Activated CD4-positive, alpha-beta T cell treated with anti-CD3 and anti-CD28 coated beads for 36 hours (primary cell): ENCODE data around the gene MARCKSL1. TPM values are rescaled to one million over a fixed set of nuclear protein-coding genes. Genes with fewer than 3 reads are reported as not detected.
A peak's percentile ranks its signal among the peaks of the same experiment; 100 is the strongest.
"Not testable (repeated sequence)": the region's sequence is repeated elsewhere in the genome, so short reads cannot be mapped to it uniquely, and the experiment has no call there.

Experiments used
- ATAC-seq: fragments of 200-7000 bp; cut with Tn5 transposase; one replicate; pipeline ENCODE4 v1.10.0; 2021; ENCODE audit warnings: mild to moderate bottlenecking, moderate library complexity
- CTCF ChIA-PET: fragments of 350-600 bp; sonication (Branson Sonifier 250); formaldehyde crosslinking; loops from one replicate; lab custom pipeline; 2021; ENCODE audit warnings: antibody characterized with exemption; lab: Charles Lee
- POLR2A ChIA-PET: fragments of 350-600 bp; sonication (Branson Sonifier 250); formaldehyde crosslinking; loops from one replicate; lab custom pipeline; 2021; ENCODE audit warnings: antibody characterized with exemption, inconsistent platforms; lab: Charles Lee
- DNase-seq: peaks from one replicate; pipeline ENCODE4 v3.0.0-alpha.2; 2020
- H3K27ac Mint-ChIP-seq: one replicate; pipeline ENCODE4 v1.8.0; 2021; ENCODE audit warnings: mixed read lengths
- H3K27me3 Mint-ChIP-seq: one replicate; pipeline ENCODE4 v1.8.0; 2021; ENCODE audit warnings: mixed read lengths
- H3K36me3 Mint-ChIP-seq: one replicate; pipeline ENCODE4 v1.8.0; 2021; ENCODE audit warnings: low read depth, mixed read lengths
- H3K4me1 Mint-ChIP-seq: one replicate; pipeline ENCODE4 v1.8.0; 2021; ENCODE audit warnings: mixed read lengths
- H3K4me3 Mint-ChIP-seq: one replicate; pipeline ENCODE4 v1.8.0; 2021; ENCODE audit warnings: mild to moderate bottlenecking, moderate library complexity, mixed read lengths
- H3K9me3 Mint-ChIP-seq: one replicate; pipeline ENCODE4 v1.8.0; 2021; ENCODE audit warnings: low read depth, mixed read lengths
- intact Hi-C, 2 experiments: fragments of 100-400 bp; cut with DNase I in 1 of 2; cut with micrococcal nuclease in 1 of 2; formaldehyde crosslinking; loops; one replicate each; pipeline versions ENCODE4 v1.14.2 to v1.15.1; 2022 to 2024; cut with DNase I, micrococcal nuclease
- total RNA-seq, 2 experiments: library from RNA; stranded (reverse); gene quantifications; one replicate each; pipeline ENCODE4 v1.2.3, GENCODE V29; 2021

The MARCKSL1 gene
- total RNA-seq, 2 experiments from 2014 or later: 27.0 to 29.3 TPM

- H3K4me3 Mint-ChIP-seq: no peak overlapping the region
- ChIA-PET POLR2A (interaction anchor here (0.5 to 1.2 kb wide), 2 partner anchors 19 to 108 kb away, joined by 3 read pairs; no protein-coding TSS in a partner anchor), CTCF (interaction anchor here (1.0 to 1.2 kb wide), 2 partner anchors 9 to 10 kb away, joined by 4 read pairs; no protein-coding TSS in a partner anchor)
- H3K9me3 Mint-ChIP-seq: no peaks in the 10 kb centered on the region
- peaks cover 49% of the 10 kb centered on the region for H3K4me1 Mint-ChIP-seq
- peaks cover 25% of the 10 kb centered on the region for H3K36me3 Mint-ChIP-seq
- ATAC-seq: peak; percentile 58
- H3K27ac Mint-ChIP-seq: peak overlapping the region; percentile 77
- no peak for DNase-seq
- intact Hi-C loops: no loop called here
- H3K27me3 Mint-ChIP-seq: no peaks in the 10 kb centered on the region
These were observed 24.2 kb downstream of the MARCKSL1 start for GRCh38 chr1:32311709-32312393.

GRCh38 chr1:32309960-32310359, 26.1 kb downstream of the MARCKSL1 start:
- CTCF ChIA-PET: interaction anchor here (0.7 kb wide), 1 partner anchor 62 kb away, joined by 3 read pairs; no protein-coding TSS in a partner anchor
- H3K36me3 Mint-ChIP-seq: peaks cover 33% of the 10 kb centered on the region
- intact Hi-C loops: no loop called here

DNA sequence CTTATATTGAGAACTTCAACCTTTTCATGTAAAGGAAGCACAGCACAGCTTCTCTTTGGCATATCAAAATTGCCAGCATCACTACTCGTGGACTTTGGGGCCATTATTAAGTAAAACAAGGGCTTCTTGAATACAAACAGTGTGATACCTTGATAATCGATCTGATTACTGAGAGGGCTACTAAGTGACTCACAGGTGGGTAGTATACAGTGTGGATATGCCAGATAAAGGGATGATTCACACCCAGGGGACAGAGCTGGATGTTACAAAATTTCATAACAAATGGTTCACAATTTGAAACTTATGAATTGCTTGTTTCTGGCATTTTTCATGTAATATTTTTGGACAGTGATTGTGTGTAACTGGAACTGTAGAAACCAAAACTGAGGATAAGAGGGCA, 28.7 kb downstream of the MARCKSL1 start:
- intact Hi-C loops: no loop called here
- Mint-ChIP-seq H3K4me3 (no peak overlapping the region), H3K36me3 (peaks cover 49% of the 10 kb centered on the region), H3K4me1 (peaks cover 57% of the 10 kb centered on the region), H3K27ac (peak overlapping the region; percentile 17), H3K27me3 (no peaks in the 10 kb centered on the region), H3K9me3 (no peaks in the 10 kb centered on the region)
- ATAC-seq (peak; percentile 83), DNase-seq (no peak)
- CTCF ChIA-PET: interaction anchor here (0.6 to 1.0 kb wide), 4 partner anchors 11 to 140 kb away, joined by 3 read pairs; no protein-coding TSS in a partner anchor
- POLR2A ChIA-PET: interaction anchor here (0.6 kb wide), 1 partner anchor 87 kb away, joined by 3 read pairs; the partner anchor contains the start of gene BSDC1

More at GRCh38 chr1:32309960-32310359, 26.1 kb downstream of the MARCKSL1 start:
- H3K27ac Mint-ChIP-seq: peak overlapping the region; percentile 28
- no peak overlapping the region for H3K4me3 Mint-ChIP-seq
- DNase-seq: no peak
- POLR2A ChIA-PET: interaction anchor here (1.1 kb wide), 1 partner anchor 19 kb away, joined by 3 read pairs; no protein-coding TSS in a partner anchor
- H3K27me3 Mint-ChIP-seq: no peaks in the 10 kb centered on the region
- peaks cover 54% of the 10 kb centered on the region for H3K4me1 Mint-ChIP-seq
- ATAC-seq: no peak
- no peaks in the 10 kb centered on the region for H3K9me3 Mint-ChIP-seq

DNA sequence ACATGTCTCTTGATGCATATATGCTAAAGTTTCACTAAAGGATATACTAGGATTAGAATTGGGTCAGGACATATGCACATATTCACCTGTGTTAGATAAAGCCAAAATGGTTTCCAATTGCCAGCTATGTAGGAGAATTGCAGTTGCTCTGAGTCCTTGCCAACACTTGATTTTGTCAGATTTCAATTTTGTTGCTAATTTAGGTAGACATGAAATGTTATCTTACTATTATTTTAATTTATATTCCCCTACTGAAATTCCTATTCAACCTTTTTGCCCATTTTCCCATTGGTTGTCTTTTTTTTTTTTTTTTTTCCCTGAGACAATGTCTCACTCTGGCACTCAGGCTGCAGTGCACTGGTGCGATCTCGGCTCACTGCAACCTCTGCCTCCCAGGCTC, 30.7 kb downstream of the MARCKSL1 start:
- Mint-ChIP-seq H3K27ac (no peak overlapping the region), H3K9me3 (no peaks in the 10 kb centered on the region), H3K4me1 (peaks cover 52% of the 10 kb centered on the region), H3K4me3 (no peak overlapping the region), H3K27me3 (no peaks in the 10 kb centered on the region), H3K36me3 (peaks cover 61% of the 10 kb centered on the region)
- no peak for DNase-seq
- ChIA-PET POLR2A (interaction anchor here (0.5 to 0.9 kb wide), 2 partner anchors 26 to 83 kb away, joined by 3 to 4 read pairs; no protein-coding TSS in a partner anchor), CTCF (interaction anchor here (1.4 kb wide), 1 partner anchor 90 kb away, joined by 5 read pairs; no protein-coding TSS in a partner anchor)
- intact Hi-C loops: no loop called here
- no peak for ATAC-seq

DNA sequence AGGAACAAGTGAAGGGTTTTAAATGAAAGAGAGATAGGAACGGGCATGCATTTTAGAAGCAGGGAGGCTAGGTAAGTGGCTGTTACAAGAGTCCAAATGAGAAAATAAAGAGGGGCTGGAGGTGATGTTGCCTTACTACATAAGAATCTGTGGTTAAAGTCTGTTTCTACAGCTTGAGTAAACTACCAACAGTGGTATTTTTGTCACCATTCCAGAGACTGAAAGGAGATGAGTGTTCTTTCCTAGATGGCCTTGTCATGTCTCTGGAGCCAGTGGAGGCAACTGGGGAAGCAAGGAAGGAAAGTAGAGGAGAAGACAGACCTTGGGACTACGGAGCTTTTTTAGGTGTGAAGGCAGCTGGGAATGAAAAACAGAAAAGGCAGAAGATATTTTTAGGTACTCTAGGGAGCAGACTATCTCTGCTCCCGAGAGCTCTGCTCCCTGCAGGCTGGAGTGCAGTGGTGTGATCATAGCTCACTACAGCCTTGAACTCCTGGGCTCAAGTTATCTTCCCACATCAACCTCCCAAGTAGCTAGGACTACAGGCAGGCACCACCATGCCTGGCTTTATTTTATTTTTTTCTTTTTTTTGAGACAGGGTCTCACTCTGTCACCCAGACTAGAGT, 31.9 kb downstream of the MARCKSL1 start:
- ChIA-PET POLR2A (interaction anchor here (0.7 to 1.1 kb wide), 3 partner anchors 27 to 176 kb away, joined by 4 read pairs; no protein-coding TSS in a partner anchor), CTCF (interaction anchor here (0.7 to 1.6 kb wide), 3 partner anchors 9 to 88 kb away, joined by 3 to 5 read pairs (median 5); no protein-coding TSS in a partner anchor)
- no peak for DNase-seq
- ATAC-seq: no peak
- intact Hi-C loops: no loop called here
- H3K4me3 Mint-ChIP-seq: no peak overlapping the region
- H3K27ac Mint-ChIP-seq: no peak overlapping the region
- no peaks in the 10 kb centered on the region for H3K9me3 Mint-ChIP-seq
- H3K36me3 Mint-ChIP-seq: peaks cover 56% of the 10 kb centered on the region
- H3K4me1 Mint-ChIP-seq: peaks cover 50% of the 10 kb centered on the region
- no peaks in the 10 kb centered on the region for H3K27me3 Mint-ChIP-seq

DNA sequence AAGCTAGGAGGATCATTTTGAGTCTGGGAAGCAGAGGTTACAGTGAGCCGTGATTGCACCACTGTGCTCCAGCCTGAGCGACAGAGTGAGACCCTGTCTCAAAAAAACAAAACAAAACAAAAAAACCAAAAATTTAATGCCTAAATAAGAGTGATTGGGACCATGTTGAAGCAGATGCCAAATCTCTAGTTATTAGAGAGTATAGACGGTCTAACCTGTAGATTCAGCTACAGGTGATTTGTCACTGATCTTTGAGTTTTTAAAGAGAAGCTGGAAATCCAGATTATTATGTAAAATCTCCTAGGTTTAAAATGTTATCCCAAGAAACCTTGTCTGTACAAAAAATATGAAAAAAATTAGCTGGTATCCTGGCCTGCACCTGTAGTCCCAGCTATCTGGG, 32.7 kb downstream of the MARCKSL1 start:
- DNase-seq: no peak
- Mint-ChIP-seq H3K27me3 (no peaks in the 10 kb centered on the region), H3K4me3 (no peak overlapping the region), H3K9me3 (no peaks in the 10 kb centered on the region), H3K27ac (no peak overlapping the region), H3K36me3 (peaks cover 54% of the 10 kb centered on the region), H3K4me1 (peaks cover 49% of the 10 kb centered on the region)
- ATAC-seq: no peak
- CTCF ChIA-PET: interaction anchor here (0.7 to 1.6 kb wide), 4 partner anchors 8 to 72 kb away, joined by 3 to 5 read pairs (median 4); no protein-coding TSS in a partner anchor
- POLR2A ChIA-PET: interaction anchor here (1.1 kb wide), 1 partner anchor 29 kb away, joined by 4 read pairs; no protein-coding TSS in a partner anchor
- intact Hi-C loops: no loop called here

DNA sequence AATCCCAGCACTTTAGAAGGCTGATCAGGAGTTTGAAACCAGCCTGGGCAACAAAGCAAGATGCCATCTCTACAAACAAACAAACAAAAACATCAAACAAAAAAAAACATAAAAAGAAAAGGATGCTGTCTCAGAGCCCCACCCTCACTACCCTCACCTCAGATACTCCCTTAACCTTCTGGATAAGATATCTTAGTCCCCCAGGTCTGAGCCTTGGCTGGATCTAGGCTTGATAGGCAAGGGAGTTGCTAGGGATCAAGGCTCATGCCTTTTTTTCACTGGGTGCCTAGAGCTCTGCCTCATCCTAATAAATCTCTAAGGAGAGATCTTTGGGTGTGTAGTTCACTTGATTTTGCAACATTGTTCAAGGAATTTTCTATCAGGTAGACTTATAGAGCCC, 36.7 kb downstream of the MARCKSL1 start:
- DNase-seq (no peak), ATAC-seq (no peak)
- peaks cover 56% of the 10 kb centered on the region for H3K4me1 Mint-ChIP-seq
- H3K27ac Mint-ChIP-seq: no peak overlapping the region
- CTCF ChIA-PET: interaction anchor here (0.7 kb wide), 1 partner anchor 84 kb away, joined by 5 read pairs; no protein-coding TSS in a partner anchor
- H3K27me3 Mint-ChIP-seq: no peaks in the 10 kb centered on the region
- H3K4me3 Mint-ChIP-seq: no peak overlapping the region
- H3K36me3 Mint-ChIP-seq: peaks cover 44% of the 10 kb centered on the region
- no peaks in the 10 kb centered on the region for H3K9me3 Mint-ChIP-seq
- intact Hi-C loops: no loop called here
- POLR2A ChIA-PET: interaction anchor here (0.6 kb wide), 1 partner anchor 36 kb away, joined by 3 read pairs; no protein-coding TSS in a partner anchor

DNA sequence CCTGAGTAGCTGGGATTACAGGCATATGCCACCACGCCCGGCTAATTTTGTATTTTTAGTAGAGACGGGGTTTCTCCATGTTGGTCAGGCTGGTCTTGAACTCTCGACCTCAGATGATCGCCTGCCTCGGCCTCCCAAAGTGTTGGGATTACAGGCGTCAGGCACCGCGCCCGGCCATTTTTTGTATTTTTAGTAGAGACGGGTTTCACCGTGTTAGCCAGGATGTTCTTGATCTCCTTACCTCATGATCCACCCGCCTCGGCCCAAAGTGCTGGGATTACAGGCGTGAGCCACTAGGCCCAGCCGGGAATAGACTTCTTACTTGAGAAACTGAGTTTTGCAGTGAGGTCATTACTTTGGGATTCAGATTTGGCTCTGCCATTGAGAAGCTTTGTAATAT, 37.8 kb downstream of the MARCKSL1 start:
- H3K4me3 Mint-ChIP-seq, POLR2A ChIA-PET, H3K27me3 Mint-ChIP-seq, ATAC-seq, H3K27ac Mint-ChIP-seq, intact Hi-C loops, DNase-seq, H3K9me3 Mint-ChIP-seq: not testable (repeated sequence)
- CTCF ChIA-PET: interaction anchor here (1.4 kb wide), 1 partner anchor 10 kb away, joined by 3 read pairs; no protein-coding TSS in a partner anchor
- Mint-ChIP-seq H3K4me1 (peaks cover 57% of the 10 kb centered on the region), H3K36me3 (peaks cover 36% of the 10 kb centered on the region)

GRCh38 chr1:32291708-32292538, 44.1 kb downstream of the MARCKSL1 start, which contains the start of gene HDAC1:
Gene HDAC1, plus strand, starts transcription at chr1:32292083. Its CDS starts 87 bp downstream, at chr1:32292170.
- ATAC-seq (peak; percentile 98), DNase-seq (peak; percentile 99)
- ChIA-PET CTCF (interaction anchor here (0.6 to 1.9 kb wide), 7 partner anchors 9 to 1226 kb away, joined by 3 to 8 read pairs (median 3); no protein-coding TSS in a partner anchor), POLR2A (interaction anchor here (0.6 to 1.3 kb wide), 12 partner anchors 11 to 1251 kb away, joined by 3 to 14 read pairs (median 4); partner anchors contain the start of genes BSDC1, LCK, MARCKSL1 and TXLNA)
- Mint-ChIP-seq H3K4me3 (peak within 1 kb of the TSS; percentile 100), H3K4me1 (peaks cover 43% of the 10 kb centered on the region), H3K9me3 (no peaks in the 10 kb centered on the region), H3K27ac (peak within 1 kb of the TSS; percentile 99), H3K36me3 (peaks cover 23% of the 10 kb centered on the region), H3K27me3 (no peaks in the 10 kb centered on the region)
- intact Hi-C loops: loop anchor here (1.0 to 5.0 kb wide), 14 partner anchors 18 to 525 kb away; partner anchors contain the start of genes EIF3I (in 2 of the 2), TMEM234 (in 2 of the 2), BSDC1 (in 1 of the 2) and KHDRBS1 (in 1 of the 2)
